Astrocyte of the hippocampus (primary cell): ENCODE results near the gene AFF1.

Experiments
- DNase-seq: peaks from one replicate; pipeline ENCODE4 v3.0.0; 2011; ENCODE audit warnings: low read depth, low spot score

AFF1 gene

DNA sequence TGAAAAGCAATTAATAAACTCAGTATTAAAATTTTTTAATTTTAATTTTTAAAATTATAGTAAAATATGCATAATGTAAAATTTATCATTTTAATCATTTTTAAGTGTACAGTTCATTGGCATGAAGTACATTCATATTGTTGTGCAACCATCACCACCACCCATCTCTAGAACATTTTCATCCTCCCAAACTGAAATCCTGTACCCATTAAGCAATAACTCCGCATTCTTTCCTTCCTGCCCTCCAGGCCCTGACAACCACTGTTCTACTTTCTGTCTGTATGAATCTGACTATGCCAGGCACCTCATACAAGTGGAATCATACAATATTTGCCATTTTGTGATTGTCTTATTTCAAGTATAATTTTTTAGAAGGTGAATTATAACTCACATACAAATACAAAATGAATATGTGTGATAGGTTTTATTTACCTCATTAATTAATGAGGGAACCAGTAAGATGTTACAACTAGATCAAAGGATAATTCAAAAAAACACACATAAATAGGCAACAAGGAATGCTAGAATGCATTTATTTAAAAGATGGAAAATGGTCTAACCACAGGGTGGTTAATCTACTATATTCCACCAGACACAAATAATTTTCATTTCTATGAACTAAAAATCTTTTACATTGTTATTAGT lies 13.1 kb upstream of the AFF1 start:
- no peak for DNase-seq

DNA sequence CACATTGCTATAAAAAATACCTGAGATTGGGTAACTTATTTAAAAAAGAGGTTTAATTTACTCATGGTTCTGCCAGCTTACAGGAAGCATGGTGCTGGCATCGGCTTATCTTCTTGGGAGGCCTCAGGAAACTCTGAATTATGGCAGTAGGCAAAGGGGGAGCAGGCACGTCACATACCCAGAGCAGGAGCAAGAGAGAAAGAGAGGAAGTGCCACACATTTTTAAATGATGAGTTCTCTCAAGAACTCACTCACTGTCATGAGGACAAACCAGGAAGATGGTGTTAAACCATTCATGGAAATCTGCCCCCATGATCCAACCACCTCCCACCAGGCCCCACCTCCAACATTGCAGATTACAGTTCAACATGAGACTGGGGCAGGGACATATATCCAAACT lies 10.0 kb upstream of the AFF1 start:
- peak; percentile 32 for DNase-seq

DNA sequence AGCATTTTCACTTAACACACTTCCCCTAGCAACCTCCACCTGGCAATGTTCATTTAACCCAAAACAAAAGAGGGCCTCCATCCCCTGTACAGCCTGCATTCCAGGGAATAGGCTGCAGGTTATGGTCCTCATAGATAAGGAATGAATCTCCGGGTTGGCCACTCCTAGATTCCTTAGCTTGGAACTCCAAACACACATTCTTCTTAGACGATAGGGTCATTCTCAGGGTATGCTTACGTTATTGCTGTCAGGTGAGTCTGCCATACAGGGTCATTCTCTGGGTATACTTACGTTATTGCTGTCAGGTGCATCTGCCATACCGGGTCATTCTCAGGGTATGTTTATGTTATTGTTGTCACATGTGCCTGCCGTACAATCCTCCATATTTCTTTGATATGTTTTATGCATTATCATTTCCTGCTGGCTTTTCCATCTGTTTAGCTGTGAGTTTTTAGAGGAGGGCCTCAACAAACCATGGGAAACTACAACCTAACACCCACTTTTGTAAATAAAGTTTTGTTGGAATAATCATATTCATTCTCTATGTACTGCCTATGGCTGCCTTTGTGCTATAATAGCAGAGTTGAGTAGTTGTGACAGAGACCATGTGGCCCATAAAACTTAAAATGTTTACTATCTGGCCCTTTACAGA lies 8.2 kb upstream of the AFF1 start:
- DNase-seq: peak; percentile 18

DNA sequence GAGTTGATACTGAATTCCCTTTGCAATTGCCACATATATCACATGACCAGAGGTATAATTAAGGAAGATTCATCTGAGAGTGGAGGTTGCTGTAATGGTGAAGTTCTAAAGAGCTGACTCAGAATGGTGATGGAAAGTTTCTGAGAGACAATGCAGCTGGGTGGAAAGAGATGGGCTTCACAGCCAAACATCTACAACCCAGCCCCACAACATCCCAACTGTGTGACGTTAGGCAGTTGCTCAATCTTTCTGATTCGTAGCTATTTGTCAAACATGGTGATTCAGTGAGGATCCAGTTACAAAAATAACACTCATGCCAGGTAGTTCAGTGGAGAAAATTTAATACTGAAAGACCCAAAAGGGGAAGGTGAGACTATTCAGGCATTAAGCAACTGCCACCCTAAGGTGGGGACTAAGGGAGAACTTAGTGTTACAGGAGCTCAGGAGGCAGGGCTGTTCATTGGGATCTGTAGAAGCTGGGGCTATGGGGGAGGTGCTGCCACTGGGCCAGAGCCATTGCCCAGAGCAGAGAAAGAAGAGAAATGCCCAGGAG lies 6.9 kb upstream of the AFF1 start:
- DNase-seq: peak; percentile 79

DNA sequence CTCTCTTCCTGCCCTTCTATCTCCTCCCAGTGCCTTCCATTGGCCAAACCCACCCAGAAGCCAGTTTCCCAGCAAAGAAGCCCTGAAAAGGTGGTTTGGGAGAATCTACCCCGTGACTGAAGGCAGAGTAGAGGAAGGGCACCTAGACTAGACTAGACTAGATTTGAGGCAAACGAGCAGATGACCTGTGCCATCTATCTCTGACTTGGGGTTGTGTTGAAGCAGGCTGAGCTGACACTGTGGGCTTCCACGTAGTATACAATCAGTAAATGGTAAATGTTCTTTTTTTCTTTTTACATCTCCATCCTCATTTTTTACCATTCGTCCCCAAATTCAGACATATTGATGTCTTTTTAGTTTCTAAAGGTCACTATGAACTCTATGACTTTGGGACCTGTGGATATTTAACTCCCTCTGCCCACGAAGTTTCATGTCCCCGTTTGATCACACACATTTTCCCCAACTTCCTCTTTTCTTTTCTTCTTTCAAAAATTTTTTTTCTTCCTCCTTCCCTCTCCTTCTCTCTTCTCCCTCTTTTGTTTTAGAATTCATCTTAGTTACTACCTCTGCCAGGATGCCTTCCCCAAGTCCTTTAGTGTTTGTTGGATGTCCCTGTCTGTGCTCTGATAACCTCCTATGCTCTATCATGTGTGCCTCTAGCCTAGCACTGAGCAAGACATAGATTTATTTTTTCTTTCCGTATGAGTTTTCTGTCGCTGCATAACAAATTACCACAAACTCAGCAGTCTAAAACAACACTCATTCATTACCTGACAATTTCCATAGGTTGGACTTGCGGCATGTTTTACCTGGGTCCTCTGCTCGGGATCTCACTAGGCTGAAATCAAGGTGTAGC lies 6.2 kb upstream of the AFF1 start:
- no peak for DNase-seq

DNA sequence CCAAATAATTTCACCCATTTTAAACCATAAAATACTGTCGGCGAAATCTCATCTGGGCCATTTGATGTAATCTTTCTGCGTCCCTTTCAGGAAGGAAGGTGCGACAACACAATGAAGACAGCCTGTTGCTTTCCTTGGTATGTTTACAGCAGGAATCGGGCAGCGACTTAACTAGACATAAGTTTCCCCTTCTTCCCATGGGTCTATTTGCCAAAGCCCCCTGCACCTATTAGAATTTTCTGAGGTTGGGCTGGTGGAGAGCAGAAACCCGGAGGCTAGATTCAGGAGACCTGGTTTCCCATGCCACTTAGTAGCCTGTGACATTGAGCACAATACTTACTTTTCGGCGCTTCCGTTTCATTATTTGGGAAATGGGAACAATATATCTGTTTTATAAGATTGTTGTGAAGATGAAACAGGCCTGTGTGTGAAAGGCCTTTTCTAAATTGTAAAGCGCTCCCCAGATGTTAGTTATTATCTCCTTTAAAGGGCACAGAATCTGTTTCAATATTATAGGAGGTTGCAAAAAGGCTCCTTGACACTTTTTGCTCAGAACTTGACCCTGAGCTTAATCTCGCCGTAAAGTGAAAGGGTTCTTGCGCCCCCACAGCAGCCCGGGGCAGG lies 552 bp upstream of the AFF1 start:
- DNase-seq: no peak

DNA sequence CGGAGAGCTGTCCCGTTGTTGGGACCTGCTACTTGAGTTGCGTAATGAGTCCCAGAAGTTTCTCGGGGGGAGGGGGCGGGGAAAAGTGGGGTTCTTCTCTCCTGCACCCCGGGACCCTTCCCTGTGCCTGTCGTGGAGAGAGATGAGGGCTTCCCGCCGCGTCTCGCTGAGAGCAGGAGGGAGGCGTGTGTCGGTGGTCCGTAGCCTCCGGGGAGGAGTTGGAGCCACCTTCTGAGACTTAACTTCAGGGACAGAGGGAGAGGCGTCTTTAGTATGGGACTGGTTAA lies 698 bp downstream of the AFF1 start:
- DNase-seq: no peak

DNA sequence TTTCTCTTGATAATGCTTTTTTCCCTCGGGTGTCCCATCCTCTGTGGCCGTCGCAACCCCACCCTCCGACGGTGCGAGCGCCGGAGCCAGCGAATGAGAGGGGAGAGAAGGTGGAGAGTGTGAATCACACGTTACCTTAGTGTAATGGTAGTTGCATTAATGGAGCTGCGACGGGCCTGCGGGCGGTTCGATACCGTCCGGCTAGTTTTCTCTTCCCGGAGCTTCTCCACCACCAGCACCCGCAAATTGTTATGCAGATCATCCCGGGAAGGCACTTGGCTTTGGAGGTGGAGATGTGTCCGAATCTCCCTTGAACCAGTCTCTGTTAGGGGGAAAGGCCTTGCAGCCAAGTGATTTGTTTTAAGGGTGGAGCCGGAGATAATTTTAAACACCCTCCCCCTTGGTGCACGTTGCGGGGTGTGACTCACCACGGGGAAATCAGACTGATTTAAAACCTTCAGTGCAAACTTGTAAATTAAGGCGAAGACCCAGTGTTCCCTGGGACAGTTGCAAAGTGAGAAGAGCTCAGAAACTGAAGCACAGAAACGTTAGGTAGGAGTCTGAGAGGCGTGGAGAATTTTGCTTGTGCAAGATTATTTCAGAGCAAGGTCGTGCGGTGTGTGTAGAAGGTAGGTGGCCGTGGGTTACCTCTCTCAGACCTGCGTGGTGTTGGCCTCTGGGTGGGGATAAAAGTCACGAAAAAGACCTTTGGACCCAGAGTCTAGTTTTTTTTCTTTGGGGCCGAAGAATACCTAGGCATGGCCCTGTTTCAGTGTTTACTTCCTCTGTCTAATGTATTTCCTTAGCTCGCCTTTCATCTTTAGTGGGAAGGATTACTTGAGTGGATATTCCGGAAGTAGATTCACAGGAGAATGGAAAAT lies 1.3 kb downstream of the AFF1 start:
- DNase-seq: peak; percentile 62

DNA sequence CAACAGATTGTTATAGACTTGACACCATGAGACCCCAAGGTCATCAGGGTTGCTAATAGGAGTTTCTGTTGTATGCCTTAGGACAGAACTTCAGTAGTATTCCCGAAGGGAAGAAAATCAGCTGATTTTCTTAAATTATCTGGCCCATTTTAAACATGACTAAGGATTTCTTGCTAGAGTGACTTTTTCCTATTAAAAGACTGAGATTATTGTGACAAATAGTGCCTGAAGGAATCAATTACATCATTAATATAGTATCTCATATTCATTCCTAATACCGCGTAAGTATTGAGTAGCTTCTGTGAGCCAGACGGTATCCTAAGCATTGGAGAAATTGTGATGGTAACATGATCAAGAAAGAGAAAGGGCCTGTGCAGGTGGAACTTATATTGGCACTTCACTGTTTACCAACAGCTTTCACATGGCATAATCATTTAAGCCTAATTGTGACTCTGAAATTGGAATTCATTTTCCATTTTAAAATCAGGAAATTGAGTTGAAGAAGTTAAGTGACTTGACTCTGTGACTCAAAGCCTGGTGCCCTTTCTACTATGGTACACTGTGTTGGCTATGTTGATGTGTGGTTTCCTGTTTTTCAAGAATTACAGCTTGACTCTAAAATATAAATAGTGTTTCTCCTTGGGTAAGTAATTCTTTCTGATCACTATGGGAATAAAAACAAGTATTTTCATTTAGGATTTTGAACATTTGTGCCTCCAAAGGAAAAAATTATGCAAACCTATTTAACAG lies 4.1 kb downstream of the AFF1 start:
- no peak for DNase-seq

DNA sequence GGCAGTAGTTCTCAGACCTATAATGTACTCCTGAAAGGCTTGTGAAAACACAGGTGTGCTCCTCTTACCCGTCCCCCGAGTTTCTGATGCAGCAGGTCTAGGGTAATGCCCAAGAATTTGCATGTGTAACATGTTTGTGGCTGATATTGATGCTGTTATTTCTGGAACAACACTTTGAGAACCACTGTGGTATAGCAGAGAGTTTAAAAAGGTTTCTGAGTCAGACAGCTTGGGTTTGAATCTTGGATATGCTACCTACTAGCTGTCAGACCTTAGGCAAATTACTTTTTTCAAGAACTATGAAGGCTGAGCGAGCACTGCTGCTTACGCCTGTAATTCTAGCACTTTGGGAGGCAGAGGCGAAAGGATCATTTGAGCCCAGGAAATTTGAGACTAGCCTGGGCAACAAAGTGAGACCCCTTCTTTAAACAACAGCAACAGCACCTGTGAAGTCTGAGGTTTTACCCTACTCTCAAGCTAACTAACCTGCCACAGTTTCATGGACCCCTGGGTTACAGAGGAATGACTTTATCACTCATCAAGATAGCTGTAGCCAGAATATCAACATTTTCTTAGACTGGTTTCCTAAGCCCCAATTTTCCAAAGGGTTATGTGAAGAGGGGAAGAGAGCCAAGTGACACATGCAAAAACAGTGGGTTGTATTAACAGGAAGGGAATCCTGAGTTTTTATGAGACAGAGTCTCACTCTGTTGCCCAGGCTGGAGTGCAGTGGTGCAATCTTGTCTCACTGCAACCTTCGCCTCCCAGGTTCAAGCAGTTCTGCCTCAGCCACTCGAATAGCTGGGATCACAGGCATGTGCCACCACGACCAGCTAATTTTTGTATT lies 5.1 kb downstream of the AFF1 start:
- DNase-seq: peak; percentile 47

DNA sequence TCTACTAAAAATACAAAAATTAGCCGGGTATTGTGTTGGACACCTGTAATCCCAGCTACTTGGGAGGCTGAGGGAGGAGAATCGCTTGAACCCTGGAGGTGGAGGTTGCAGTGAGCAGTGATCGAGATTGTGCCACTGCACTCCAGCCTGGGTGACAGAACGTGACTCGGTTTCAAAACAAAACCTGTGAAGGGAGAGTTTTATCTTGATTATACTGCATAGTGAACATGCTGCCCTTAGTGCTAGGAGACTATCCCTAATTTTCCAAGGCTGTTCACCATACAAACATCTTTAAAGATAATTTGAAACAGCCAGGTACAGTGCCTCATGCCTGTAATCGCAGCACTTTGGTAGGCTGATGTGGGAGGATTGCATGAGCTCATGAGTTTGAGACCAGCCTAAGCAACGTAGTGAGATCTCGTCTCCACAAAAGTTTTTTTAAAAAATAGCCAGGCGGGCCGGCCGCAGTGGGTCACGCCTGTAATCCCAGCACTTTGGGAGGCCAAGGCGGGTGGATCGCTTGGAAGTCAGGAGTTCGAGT lies 6.2 kb downstream of the AFF1 start:
- no peak for DNase-seq

DNA sequence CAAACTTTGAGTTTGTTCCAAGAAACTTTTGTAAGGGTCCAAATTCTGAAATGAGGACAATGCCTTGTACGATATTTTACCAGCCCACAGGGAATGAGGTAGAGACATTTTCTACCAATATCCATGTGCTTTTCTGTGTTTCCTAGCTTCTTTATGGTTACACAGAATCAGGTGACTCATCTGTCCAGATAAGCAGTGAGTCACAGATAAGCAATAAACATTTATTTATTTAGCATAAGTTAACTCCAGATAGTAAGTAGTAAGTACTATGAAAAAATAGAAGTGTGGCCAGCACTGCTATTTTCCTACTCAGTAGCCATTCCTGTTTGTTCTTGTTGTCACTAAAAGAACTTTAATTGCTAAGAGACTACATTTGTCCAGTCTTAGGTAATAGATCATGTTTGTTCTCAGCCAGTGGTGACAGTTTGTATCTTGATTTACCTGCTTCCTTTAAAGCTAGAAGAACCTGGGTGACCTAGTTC lies 7.4 kb downstream of the AFF1 start:
- DNase-seq: peak; percentile 35

DNA sequence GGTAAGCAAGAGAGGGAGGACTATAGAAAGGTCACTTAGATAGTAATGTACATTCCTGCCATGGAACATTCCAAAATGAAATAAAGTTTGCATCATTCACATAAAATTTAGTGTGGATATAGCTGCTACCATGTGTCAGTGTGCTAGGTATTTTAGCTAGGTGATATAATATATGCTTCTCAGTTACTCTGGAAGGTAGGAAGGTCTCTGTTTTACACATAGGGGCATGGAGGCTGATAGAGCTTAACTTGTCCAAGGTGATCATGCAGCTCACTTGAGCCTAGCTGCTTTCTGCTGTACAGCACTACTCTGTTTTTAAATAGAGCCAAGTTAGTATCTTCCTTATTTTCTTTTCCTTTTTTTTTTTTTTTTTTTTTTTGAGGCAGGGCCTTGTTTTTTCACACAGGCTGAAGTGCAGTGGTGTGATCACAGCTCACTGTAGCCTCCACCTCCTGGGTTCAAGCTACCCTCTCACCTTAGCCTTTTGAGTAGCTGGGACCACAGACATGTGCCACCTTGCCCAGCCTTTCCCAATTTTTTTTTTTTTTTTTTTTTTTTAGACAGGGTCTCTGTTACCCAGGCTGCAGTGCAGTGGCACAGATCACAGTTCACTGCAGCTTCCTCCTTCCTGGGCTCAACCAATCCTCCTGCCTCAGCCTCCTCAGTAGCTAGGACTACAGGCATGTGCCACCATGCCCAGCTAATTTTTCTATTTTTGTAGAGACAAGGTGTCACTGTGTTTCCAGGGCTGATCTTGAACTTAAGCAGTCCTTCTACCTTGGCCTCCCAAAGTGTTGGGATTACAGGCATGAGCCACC lies 10.4 kb downstream of the AFF1 start:
- DNase-seq: no peak

DNA sequence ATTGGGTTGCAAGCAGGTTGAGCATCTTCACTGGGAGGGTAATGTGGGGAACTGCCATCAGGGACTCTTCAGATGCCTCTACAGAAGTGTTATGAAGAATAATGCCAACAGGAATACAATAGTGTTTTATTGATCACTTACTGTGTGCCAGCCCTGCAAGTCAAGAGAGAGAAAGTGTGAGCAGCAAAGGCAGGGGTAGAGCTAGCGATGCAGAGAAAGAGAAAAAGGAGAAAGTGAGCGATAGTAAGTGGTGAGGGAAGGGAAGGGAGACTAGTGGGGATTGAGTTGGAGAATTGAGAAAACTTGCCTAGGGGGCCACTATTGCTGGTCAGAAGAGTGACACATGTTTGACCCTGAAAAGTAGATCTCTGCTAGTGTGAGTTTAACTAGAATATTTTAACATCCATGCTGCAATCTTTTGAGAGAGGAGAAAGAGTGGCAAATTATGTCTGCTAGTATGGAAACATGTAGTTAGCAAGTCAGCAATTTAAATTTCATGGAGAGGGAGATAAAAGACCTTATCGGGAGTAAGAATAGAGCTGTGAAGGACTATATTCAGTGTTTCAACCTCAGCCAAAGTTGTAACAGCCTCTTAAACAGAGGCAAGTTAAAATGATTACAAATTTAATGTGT lies 12.2 kb downstream of the AFF1 start:
- no peak for DNase-seq

DNA sequence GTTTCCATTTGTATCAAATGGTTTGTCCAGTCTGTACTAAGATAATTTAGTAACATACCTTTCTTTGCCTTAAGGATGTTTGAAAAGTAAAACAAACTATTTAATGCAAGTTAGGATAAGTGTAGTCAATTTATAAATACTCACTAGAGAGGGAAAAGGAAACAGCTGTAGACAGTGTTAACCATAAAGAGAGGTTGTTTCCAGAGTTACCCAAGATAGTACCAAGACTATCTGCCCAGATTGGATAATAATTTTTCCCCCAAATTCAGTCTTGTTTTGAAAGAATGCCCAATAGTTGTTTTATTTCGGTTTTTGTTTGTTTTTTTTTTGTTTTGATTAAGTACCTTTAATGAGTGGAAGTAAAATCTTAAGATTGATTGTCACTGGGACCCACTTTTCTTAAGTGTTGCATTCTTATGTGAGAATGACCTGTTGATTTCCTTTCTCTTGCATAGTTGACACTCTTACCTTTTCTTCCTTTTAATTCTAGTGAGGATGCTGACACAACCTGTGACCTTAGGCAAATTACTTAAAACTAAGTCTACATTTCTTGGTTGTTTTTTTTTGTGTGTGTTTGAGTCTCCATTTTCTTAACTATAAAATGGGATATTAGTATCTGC lies 12.8 kb downstream of the AFF1 start:
- no peak for DNase-seq

DNA sequence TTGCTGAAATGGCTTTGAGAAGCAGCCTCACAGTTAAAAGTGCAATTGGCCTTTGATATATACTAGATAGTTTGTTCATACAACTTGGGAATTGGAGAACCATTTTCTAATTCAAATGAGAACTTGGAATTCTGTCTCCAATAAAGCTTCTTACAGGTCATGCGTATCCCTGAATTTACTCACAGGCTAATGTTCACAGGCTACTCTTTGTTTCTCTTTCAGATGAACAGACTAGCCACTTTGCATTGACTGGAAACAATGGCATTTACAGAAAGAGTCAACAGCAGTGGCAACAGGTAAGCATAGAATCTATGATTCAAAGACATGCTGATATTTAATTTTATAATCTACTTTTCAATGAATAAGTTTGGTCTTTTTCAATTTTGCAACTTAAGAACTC lies 13.5 kb downstream of the AFF1 start:
- DNase-seq: no peak

DNA sequence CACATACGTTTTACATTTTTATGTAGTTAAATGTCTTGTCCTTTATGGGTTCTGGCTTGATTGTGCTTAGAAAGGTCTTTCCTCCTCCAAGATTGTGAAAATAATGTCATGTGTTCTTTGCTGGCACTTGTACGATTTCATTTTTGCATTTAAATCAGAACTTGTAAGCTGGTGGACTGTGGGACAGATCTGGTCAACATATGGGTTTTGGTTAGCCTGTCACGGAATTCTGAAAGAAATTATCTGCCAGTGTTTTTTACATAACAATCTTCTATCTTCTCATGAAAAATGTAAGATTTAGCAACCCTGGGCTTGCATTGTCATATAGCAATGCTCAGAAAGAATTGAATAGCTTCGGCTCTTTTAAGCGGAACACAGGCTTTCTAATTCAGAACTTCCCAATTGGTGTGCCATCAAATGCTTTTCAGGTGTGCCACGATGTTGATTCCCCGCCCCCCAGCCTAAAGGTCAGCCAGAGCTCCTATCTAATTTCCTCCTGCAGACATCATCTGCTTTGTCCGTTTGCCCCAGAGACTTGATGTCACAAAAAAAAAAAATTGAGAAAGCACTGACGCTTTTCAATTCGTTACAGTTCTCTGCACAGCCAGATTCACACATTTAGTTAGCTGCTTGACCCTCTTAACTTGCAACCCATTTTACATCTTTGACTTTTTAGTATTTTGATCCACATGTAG lies 16.2 kb downstream of the AFF1 start:
- DNase-seq: no peak
